Inflammatory macrophage treated with lipopolysaccharide for 4 hours (primary cell): ENCODE results near the gene SCO2.

Source experiments
- DNase-seq: peaks from one replicate; pipeline ENCODE4 v3.0.0-alpha.2; 2020

SCO2 gene

GRCh38 chr22:50548921-50549790 is 23.8 kb upstream of the SCO2 start:
- DNase-seq = no peak

- no peak for DNase-seq
Observed at GRCh38 chr22:50548040-50548920, 22.9 kb upstream of the SCO2 start.

GRCh38 chr22:50547263-50547985 is 22.0 kb upstream of the SCO2 start:
- no peak for DNase-seq

GRCh38 chr22:50546326-50547262 is 21.2 kb upstream of the SCO2 start:
- no peak for DNase-seq

GRCh38 chr22:50545522-50546325 is 20.3 kb upstream of the SCO2 start, which contains the start of gene KLHDC7B:
Gene KLHDC7B (plus strand): TSS chr22:50545899. CDS start chr22:50546244, 345 bp downstream.
- DNase-seq = no peak

GRCh38 chr22:50544746-50545253 is 19.4 kb upstream of the SCO2 start:
- DNase-seq = no peak

GRCh38 chr22:50544078-50544745 is 18.8 kb upstream of the SCO2 start:
- peak; percentile 81 for DNase-seq

- peak; percentile 98 for DNase-seq
Observed at GRCh38 chr22:50542416-50542927, 17.1 kb upstream of the SCO2 start.

- DNase-seq = peak; percentile 98
Observed at GRCh38 chr22:50541667-50542026, 16.2 kb upstream of the SCO2 start.

- no peak for DNase-seq
Observed at GRCh38 chr22:50540381-50540780, 15.0 kb upstream of the SCO2 start.

- DNase-seq = peak; percentile 32
Observed at GRCh38 chr22:50537765-50538164, 12.4 kb upstream of the SCO2 start.

- no peak for DNase-seq
Observed at GRCh38 chr22:50536226-50536625, 10.8 kb upstream of the SCO2 start.

- DNase-seq = no peak
Observed at GRCh38 chr22:50535113-50535512, 9.7 kb upstream of the SCO2 start.

- peak; percentile 74 for DNase-seq
Observed at GRCh38 chr22:50533856-50534711, 8.7 kb upstream of the SCO2 start.

- DNase-seq = peak; percentile 69
Observed at GRCh38 chr22:50532824-50533796, 7.7 kb upstream of the SCO2 start.

GRCh38 chr22:50531962-50532674 is 6.7 kb upstream of the SCO2 start:
- DNase-seq = peak; percentile 79

GRCh38 chr22:50531546-50531961 is 6.2 kb upstream of the SCO2 start:
- peak; percentile 87 for DNase-seq
